GM19324 (cell line): ENCODE results near the gene TRAP1.
"Not testable (repeated sequence)": the region's sequence is repeated elsewhere in the genome, so short reads cannot be mapped to it uniquely, and the experiment has no call there.

Experiments used
- ATAC-seq: cut with Tn5 transposase; IDR thresholded peaks from one replicate; pipeline ENCODE4 v1.9.1; 2021; ENCODE audit warnings: mild to moderate bottlenecking, moderate library complexity; ENCODE audit not compliant: unreplicated experiment, low FRiP score

The TRAP1 gene

DNA sequence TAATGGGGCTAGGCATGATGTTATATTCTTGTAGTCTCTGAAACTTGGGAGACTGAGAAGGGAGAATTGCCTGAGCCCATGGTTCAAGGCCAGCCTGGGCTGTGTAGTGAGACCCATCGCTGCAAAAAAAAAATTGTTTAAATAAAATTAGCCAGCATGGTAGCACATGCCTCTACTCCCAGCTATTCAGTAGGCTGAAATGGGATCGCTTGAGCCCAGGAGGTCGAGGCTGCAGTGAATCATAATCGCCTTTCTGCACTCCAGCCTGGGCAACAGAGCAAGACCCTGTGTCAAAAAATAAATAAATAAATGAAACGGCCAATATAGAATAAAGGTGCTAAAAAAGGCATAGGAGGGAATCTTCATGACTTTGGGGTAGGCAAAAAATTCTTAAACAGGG lies 92.0 kb downstream of the TRAP1 start:
- ATAC-seq = no peak

- ATAC-seq = no peak
Observed at GRCh38 chr16:3623642-3624041, 93.7 kb downstream of the TRAP1 start.

GRCh38 chr16:3618769-3619141 lies 98.6 kb downstream of the TRAP1 start:
- ATAC-seq = no peak

- ATAC-seq = no peak
Observed at GRCh38 chr16:3612510-3613466, 104.5 kb downstream of the TRAP1 start.

DNA sequence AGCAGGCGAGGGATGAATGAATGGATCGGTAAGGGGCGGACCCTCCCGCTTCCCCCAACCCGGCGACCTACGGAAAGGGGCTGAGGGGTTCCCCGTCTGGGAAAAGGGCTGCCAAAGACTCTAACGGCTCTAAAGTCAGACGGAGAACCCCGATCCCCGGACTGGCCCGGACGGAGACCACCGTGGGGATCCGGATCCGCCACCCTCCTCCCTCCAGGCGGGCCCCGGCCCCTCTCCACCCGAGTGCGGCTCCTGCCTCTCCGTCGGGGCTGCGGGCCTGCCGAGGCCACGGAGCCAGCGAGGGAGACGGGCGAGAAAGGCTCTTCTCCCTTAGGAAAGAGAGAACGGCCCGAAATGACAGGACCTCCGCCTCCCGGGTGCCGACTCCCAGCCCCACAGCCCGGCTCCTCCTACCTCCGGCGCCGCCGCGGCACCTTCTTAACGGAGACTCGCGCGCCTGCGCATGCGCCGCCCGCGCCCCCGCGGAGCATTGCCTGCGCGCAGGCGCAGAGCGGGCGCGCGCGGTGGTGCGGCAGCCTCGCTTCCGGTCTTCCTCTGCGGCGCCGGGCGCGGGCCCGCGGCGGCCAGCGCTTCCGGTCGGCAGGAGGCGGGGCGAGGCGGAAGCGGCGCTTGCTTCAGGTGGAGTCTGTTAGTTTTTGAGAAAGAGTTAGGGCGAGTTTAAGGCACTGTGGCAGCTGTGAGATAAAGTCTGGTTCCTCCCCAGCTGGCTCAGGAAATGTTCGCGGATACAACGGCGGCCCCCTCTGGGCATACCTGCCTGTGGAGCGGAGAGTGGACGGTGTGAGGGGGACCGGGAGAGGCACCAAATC lies 106.0 kb downstream of the TRAP1 start, which contains the start of gene SLX4:
Gene SLX4, minus strand, starts transcription at position 461 of the 830 bp plus-strand sequence. CDS start 2,642 bp downstream, outside the sequence.
- ATAC-seq = peak; percentile 92

DNA sequence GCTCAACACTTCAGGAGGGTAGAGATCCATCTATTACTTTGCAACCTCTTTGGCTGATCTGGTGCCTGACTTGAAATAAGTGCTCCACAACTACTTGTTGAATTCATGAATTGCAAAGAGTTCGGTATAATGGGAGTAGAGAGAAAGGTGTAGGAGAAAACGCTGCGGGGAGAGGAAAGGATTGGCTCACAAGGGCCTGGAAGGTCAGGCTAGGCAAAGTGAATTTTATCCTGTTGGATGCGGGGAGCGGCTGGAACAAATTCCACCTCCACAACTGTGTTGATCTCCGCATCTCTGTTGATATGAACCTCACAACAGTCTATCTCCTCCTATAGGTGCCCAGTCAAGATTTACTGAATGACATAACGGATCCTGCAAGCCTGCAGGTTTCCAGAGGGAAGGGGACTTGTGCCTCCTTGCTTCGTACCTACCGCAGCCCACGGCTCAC lies 106.6 kb downstream of the TRAP1 start:
- ATAC-seq = no peak

DNA sequence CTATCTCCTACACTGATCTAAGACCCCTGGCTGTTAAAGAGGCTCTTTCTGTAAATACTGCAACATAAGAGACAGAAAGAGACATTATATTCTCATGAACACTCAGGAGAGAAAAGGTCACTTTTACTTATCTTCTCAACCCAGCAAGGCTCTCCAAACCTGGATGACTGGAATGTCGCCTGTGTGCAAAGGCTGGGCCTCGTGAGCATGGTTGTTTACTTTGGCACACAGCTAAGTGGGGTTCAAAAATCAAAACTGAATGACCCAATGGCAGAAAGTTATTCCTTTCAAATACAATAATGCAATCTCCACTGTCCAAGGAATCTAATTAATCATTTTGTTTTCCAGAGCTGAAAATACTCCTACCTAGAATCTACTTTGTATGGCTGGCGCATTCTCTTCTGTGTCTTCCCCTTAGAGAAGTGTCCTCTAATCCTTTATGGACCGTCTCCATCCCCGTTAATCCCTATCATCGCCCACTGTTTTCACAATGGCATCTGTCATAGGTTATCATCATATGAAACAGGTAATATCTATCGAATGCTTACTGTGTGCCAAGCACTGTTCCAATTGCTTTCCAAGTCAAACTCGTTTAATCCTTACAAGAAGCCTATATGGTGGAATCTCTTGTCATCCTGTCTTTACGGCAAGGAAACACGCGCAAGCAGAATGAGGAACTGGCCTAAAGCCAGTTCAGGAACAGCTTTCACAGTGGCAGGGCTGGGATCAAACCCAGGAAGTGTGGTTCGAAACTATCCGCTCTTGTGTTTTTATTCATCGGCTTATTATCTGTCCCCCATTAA lies 107.2 kb downstream of the TRAP1 start:
- no peak for ATAC-seq

- not testable (repeated sequence) for ATAC-seq
Observed at GRCh38 chr16:3608976-3609375, 108.3 kb downstream of the TRAP1 start.

GRCh38 chr16:3608069-3608468 lies 109.3 kb downstream of the TRAP1 start:
- ATAC-seq = no peak
